Ramos (cell line): Measurements from ENCODE around the gene VARS2.
"Not testable (repeated sequence)": the region's sequence is repeated elsewhere in the genome, so short reads cannot be mapped to it uniquely, and the experiment has no call there.

Source experiments
- in situ Hi-C: fragments of 300-500 bp; cut with MboI; formaldehyde crosslinking; loops from one replicate; pipeline ENCODE4 v1.14.3; 2022; ENCODE audit warnings: low sequenced_read_pairs; ENCODE audit not compliant: unreplicated experiment

The VARS2 gene

DNA sequence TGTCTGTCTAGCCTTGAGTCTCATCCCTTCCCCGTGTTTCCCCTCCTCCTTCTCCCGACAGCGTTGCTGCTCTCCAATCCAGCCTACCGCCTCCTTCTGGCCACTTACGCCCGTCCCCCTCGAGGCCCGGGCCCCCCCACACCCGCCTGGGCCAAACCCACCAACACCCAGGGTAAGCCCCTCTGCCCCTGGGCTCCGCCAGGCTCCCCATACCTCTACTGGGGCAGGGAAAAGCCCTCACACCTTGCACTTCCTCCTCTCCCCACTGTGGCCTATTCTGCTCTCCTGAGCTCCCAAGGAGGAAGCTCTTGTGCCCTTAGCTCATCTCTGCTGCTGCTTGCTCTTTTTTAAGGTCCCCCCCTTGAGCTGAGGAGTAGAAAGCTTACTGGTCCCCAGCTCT lies 18.7 kb upstream of the VARS2 start:
- in situ Hi-C loops, result no loop called here

DNA sequence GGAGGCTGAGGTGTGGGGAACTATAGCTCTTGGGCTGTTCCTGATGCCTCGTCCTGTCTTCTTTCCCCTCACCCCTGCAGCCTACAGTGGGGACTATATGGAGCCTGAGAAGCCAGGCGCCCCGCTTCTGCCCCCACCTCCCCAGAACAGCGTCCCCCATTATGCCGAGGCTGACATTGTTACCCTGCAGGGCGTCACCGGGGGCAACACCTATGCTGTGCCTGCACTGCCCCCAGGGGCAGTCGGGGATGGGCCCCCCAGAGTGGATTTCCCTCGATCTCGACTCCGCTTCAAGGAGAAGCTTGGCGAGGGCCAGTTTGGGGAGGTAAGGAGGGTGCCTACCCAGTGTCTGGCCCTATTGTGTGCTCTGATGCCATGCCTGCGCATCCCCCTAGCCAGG lies 17.5 kb upstream of the VARS2 start:
- in situ Hi-C loops, result no loop called here

DNA sequence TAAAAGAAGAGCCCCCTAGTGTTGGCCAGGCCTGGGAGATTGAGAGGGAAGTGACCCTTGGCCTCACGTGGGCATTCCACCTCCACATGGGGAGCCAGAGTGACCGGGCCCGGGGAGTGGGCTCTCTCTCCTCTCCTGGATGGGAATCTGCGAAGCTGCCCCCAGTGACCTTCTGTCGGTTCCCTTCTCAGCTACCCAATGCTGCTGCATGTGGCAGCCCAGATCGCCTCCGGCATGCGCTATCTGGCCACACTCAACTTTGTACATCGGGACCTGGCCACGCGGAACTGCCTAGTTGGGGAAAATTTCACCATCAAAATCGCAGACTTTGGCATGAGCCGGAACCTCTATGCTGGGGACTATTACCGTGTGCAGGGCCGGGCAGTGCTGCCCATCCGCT lies 16.2 kb upstream of the VARS2 start:
- in situ Hi-C loops, result no loop called here

DNA sequence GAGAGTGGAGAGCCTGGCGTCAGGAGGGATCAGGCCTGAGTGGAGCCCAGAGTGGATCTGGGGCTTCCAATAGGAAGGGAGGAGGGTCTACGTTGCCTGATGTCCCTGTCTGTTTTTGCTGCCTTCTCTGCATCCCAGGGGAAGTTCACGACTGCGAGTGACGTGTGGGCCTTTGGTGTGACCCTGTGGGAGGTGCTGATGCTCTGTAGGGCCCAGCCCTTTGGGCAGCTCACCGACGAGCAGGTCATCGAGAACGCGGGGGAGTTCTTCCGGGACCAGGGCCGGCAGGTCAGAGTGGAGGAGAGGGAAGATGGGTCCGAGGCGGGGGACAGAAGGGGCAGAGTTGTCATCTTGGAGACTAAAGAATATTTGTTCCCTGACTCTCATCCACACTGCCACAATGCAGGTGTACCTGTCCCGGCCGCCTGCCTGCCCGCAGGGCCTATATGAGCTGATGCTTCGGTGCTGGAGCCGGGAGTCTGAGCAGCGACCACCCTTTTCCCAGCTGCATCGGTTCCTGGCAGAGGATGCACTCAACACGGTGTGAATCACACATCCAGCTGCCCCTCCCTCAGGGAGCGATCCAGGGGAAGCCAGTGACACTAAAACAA lies 15.2 kb upstream of the VARS2 start:
- in situ Hi-C loops, result no loop called here

DNA sequence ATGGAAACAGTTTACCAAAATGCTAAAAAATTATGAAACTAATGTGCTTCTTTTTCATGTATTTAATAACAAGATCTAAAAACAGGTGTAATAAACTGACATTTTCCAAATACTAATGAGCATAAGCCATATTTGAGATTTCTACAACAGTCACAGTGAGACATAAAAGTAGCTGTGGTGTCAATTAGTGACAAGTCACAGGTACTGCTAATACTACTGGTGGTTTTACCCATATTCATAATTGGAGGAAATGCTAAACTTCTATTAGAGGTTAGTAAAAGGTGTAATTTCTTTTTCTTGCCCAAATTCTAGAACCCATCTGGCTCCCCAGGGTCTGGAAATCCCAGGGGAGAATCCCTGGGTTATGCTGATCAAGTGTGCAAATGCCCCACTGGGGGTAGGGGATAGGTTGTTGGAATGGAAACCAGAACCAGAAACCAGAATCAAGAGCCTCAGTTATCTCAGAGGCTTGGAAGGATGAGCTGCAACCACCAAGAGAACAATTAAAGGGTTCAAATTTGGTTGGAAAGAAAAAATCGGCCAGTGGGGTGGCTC lies 13.1 kb upstream of the VARS2 start:
- in situ Hi-C loops, result no loop called here

DNA sequence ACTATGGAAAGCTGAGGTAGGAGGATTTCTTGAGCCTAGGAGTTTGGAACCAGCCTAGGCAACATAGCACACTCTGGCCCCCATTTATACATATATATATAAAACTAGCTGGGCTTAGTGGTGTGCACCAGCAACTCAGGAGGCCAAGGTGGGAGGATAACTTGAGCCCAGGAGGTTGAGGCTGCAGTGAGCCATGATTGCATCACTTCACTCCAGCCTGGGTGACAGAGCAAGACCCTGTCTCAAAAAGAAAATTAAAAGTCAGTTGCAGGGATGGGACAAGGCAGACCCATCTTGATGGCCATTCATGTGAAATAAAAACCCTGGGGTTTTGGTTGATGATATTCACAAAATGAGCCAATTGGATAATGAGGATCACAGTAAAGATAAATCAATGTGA lies 12.6 kb upstream of the VARS2 start:
- in situ Hi-C loops, result no loop called here

DNA sequence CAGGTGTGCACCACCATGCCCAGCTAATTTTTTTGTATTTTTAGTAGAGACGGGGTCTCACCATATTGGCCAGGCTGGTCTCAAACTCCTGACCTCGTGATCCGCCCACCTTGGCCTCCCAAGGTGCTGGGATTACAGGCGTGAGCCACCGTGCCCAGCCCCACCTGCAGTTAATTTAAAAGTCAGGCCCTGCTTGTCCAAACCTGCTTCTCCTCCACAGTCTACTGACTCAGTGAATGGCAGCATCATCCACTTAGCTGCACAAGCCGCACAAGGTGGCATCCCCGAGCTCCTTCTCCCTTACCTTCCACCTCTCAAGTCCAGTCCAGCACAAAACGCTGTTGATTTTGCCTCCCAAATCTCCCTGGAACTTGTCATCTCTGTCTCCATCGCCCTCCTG lies 11.8 kb upstream of the VARS2 start:
- in situ Hi-C loops, result not testable (repeated sequence)

DNA sequence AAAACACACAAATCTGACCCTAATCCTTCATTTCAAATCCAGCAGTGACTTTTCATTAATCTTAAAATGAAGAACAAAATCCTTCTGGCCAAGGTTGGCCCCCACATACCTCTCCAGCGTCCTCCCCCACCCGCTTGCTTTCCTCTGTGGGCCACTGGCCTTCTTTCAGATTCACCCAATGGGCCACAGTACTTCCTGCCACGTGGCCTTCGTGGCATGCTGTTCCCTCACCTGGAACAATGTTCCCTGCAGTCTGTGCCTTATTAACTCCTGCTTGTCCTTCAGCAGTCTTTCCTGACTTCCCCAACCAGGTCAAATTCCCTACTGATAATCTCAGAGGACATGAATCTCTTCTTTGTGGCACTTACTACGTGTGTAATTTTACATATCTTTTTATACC lies 11.3 kb upstream of the VARS2 start:
- in situ Hi-C loops, result no loop called here

DNA sequence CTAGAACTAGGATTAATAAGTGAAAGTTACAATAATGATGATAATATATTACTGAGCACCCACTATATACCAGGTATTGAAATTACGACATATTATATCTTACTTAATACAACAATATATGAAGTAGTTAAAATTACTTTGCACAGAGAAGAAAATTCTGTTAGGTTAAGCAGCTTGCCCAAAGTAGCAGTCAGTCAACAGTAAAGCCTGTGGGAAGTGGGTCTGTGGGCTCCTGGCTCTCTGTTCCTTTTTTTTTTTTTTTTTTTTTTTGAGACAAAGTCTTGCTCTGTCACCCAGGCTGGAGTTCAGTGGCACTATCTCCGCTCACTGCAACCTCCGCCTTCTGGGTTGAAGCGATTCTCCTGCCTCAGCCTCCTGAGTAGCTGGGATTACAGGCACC lies 10.8 kb upstream of the VARS2 start:
- in situ Hi-C loops, result no loop called here

DNA sequence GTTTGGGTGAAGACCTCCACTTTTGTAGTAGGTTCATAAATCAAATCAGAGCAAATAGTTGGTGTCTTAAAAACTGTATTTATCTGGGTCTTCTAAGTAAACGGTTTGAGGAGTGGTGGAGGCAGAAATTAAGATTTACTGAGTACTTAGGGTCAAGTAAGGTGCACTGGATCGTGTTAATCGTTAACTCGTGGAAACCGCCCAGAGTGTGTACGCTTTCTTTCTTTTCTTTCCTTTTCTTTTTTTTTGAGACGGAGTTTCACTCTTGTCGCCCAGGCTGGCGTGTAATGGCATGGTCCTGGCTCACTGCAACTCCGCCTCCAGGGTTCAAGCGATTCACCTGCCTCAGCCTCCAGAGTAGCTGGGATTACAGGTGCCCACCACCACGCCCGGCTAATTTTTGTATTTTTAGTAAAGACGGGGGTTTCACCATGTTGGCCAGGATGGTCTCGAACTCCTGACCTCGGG lies 6.7 kb upstream of the VARS2 start:
- in situ Hi-C loops, result not testable (repeated sequence)

DNA sequence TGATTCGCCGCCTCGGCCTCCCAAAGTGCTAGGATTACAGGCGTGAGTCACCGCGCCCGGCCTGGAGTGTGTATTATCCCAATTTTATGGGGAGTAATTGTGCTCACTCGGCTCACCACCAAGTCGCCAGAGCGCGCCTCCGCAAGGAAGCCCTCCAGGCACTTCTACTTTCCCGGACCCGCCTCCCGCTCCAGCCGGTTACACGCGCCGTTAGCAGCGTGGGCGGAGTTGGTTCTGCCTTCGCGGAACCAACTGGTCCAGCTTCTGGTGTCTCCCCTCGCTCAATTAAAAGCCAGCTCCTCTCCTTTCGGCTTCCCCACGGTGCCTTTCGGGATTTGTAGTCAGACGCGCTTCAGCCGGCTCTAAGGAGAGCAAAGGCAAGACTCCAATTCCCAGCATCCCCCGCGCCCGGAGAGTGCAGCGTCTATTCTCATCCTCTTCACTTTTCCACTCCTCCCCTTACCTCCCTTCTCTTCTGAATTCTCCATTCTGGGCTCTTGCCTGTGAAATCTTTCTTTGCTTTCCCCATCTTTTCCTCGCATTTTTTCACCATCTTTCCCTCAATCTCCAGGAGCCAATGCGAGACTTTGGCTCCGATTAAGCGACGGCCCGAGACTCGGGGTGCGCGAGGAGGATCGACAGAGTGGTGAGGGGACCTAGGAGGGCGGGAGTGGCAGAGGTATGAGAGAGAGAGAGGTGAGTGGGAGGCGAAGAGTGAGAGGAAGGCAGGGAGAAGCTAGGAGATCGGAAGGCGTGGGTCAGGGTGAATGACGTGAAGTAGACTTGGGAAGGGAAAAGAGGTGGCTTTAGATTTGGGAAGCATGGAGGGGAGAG lies 6.1 kb upstream of the VARS2 start, which contains the start of gene GTF2H4:
Gene GTF2H4, plus strand, starts transcription at position 450 of the 834 bp plus-strand sequence.
- in situ Hi-C loops, result no loop called here

DNA sequence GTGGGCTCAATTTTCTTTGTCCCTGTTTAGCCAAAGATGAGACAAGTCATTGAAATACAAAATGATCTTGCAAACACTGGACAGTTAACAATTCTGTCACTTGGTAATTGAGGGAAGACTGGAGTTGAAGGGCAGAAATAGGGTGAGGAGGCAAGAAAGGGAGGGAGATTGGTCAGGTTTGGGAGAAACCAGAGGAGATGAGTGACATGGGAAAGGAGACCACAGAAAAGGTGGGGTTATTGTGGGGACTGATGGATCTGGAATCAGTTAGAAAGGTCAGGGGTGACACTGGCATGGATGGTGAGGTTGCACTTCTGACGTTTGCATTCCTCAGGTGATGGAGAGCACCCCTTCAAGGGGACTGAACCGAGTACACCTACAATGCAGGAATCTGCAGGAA lies 5.3 kb upstream of the VARS2 start:
- in situ Hi-C loops, result no loop called here

DNA sequence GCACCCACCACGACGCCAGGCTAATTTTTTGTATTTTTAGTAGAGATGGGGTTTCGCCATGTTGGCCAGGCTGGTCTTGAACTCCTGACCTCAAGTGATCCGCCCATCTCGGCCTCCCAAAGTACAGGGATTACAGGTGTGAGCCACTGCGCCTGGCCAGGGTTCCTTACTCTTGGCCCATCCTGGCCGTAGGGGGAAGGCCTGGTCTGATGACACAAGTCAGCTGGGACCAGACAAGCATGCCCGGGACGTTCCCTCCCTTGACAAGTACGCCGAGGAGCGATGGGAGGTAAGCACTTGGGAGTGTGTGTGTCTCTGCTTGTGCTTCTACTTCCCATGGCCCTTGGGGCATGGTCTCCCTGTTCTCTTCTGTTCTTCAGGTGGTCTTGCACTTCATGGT lies 3.6 kb upstream of the VARS2 start:
- in situ Hi-C loops, result not testable (repeated sequence)

DNA sequence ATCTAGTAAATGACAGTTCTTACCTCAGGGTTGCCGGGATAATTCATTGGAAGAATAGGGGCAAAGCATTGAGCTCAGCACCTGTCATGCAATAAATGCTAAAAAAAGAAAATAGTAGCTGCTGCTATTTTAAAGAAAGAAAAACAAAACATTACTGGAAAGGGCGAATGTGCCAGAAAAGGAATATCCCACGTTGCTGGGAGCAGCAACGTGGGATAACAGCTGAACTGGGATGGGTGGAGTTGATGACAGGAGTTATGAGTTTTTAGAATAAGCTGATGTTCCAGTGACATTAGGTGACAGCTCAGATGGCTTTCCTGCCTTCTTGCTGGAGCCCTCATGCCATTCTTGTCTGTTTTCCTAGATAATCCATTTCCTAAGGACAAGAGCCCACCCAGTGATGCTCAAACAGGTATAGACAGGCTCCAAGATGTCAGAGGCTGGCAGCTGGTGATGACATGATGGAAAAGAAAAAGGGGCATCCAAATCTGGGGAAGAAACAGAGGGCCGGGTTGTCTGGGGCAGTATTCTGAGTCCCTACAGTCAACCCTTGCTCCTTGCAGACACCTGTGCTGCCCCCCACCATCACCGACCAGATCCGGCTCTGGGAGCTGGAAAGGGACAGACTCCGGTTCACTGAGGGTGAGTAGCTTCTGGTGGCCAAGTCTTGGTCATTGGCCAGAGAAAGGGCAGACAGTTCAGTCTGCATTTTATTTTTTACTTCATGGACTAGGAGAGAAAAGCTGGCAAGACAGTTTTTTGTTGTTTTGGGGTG lies 1.1 kb upstream of the VARS2 start:
- in situ Hi-C loops, result no loop called here

DNA sequence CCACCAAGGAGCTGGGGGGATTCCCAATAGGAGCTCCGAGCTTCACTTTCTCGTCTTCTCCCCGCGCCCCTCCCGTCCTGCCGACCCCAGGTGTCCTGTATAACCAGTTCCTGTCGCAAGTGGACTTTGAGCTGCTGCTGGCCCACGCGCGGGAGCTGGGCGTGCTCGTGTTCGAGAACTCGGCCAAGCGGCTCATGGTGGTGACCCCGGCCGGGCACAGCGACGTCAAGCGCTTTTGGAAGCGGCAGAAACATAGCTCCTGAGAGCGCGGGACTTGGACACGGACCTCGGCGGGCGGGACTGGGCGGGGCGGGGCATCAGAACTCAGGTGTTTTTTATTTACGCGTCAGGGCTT lies 340 bp upstream of the VARS2 start:
- in situ Hi-C loops, result no loop called here

DNA sequence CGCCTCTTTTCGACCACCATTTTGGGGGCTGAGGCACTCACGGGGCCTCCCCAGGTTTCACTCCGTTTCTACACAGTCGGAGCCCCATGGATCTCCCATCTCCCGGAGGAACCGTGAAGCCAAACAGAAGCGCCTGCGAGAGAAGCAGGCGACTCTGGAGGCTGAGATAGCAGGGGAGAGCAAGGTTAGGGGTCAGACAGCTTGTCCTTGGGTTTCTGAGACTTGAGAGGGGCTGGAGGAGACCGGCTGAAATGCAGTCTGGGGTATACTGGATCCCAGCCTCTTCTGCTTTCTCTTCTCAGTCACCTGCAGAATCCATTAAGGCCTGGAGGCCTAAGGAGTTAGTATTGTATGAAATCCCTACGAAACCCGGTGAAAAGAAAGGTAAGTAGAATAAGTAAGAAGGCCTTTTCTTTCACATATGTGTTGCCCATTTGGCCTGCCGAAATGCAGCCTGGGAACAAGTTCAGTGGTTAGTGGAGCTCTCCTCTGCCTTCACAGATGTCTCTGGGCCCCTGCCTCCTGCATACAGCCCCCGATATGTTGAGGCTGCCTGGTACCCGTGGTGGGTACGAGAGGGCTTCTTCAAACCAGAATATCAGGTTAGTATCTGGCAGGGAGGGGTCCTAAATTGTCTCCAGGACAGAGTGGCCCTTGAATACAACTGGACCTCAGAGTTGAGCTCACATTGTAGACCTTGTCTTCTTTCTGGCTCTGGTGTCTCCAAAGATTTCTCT lies 984 bp downstream of the VARS2 start:
- in situ Hi-C loops, result no loop called here

DNA sequence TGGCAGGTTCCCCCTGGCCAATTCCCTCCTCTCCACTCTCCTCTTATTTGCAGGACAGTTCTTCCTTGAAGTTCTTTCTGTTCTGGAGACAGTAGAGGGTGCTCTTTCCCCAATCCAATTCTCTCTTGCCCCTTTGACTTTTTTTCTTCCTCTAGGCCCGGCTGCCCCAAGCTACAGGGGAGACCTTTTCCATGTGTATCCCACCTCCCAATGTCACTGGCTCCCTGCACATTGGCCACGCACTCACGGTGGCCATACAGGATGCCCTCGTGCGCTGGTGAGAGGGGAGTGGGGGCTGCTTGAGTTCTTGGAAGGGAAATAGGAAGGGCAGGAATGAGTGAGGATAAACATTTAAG lies 1.5 kb downstream of the VARS2 start:
- in situ Hi-C loops, result no loop called here

DNA sequence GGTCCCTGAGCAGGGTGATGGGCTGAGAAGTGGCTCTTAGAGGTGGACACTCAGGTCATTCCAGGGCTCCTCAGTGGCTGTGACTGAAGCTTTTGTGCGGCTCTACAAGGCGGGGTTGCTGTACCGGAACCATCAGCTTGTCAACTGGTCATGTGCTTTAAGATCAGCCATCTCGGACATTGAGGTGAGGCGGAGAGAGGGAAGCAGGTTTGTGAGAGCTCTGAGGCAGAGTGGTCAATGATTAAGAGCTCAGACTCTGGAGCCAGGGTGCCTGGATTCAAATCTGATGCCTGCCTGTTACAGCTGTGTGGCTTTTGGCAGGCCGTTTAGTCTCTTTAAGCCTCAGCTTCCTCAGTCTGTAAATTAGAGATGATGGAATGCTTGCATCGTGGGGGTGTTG lies 3.0 kb downstream of the VARS2 start:
- in situ Hi-C loops, result no loop called here

DNA sequence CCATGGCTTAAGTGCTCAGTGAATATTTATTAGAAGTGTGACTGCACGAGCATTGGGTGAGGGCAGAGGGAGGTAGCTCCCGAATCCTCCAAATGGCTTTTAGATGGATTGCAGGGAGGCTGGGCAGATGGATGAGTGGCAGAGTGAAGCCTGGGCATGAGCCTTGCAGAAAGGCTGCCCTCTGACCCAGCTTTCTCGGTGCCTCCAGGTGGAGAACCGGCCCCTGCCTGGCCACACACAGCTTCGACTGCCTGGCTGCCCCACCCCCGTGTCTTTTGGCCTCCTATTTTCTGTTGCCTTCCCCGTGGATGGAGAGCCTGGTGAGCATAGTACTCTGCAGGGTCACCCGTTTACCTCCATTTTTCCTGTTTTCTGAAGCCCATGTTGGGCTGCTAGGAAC lies 3.4 kb downstream of the VARS2 start:
- in situ Hi-C loops, result no loop called here

DNA sequence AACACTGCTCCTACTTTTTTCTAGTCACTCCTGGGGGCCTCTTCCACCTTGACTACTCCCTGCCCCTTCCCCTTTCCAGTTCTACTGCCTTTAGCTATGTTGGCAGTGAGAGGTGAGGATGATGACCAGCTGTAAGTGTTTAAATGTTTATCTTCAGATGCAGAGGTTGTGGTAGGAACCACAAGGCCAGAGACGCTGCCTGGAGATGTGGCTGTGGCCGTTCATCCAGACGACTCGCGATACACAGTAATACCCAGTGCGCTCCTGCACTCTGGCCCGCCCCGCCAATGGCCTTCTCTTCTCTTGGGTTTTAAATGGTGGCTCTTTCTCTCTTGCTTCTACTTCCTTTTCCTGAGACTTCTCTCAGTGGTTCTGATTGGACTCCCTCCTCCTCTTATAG lies 4.6 kb downstream of the VARS2 start:
- in situ Hi-C loops, result no loop called here
